GM12878 (cell line): ENCODE measurements around the gene CTCFL. TPM values are rescaled to one million over a fixed set of nuclear protein-coding genes. Genes with fewer than 3 reads are reported as not detected.

ENCODE experiments used
- ATF7 ChIP-seq: fragments of 450-650 bp; IDR thresholded peaks from 2 replicates; pipeline ENCODE4 v1.6.1; 2016; ENCODE audit warnings: low read depth, mild to moderate bottlenecking
- HDGF ChIP-seq: fragments of 450-650 bp; IDR thresholded peaks from 2 replicates; pipeline ENCODE4 v1.6.1; 2016; ENCODE audit warnings: antibody characterized with exemption
- MTA2 ChIP-seq: fragments of 450-650 bp; IDR thresholded peaks from 2 replicates; pipeline ENCODE4 v1.6.1; 2016; ENCODE audit warnings: low read depth, mild to moderate bottlenecking, moderate library complexity
- RCOR1 ChIP-seq: conservative IDR thresholded peaks from 2 replicates; pipeline ENCODE4 v1.6.1; 2012; ENCODE audit warnings: low read depth, low read length, improper control_type of control experiment
- SIN3A ChIP-seq: IDR thresholded peaks from 2 replicates; pipeline ENCODE4 v1.6.1; 2012; ENCODE audit warnings: low read depth, low read length, improper control_type of control experiment
- polyA plus RNA-seq, 11 experiments: library from polyadenylated mRNA; depleted of rRNA in 4 of 11; unstranded in 6 of 11; stranded (reverse) in 5 of 11; fragments of >200 nt; fragmentation: Nextera tagmentation in 4 of 11; fragmentation: Illumina TruSeq in 1 of 11; extraction: Ambion mirVana in 4 of 11; extraction: Trizol in 1 of 11; gene quantifications; 1 replicate in 1 of 11; 2 replicates in 10 of 11; pipeline versions ENCODE4 v1.2.1 to v1.2.3, GENCODE V29; 2011 to 2016; ENCODE audit warnings: inconsistent platforms in 2 of 11, missing spikeins in 2 of 11, low read depth in 1 of 11
- total RNA-seq, 4 experiments: library from RNA; depleted of rRNA in 3 of 4; stranded (reverse); fragments of >200 nt in 3 of 4; fragmentation: Illumina TruSeq in 1 of 4; extraction: Trizol in 1 of 4; gene quantifications; 2 replicates each; pipeline versions ENCODE4 v1.2.1 to v1.2.3, GENCODE V29; 2013 to 2021
- TF ChIP-seq, protein P1 (sequence below): fragments of 450-650 bp; IDR thresholded peaks from 2 replicates; pipeline ENCODE4 v1.6.1; 2017; ENCODE audit warnings: mild to moderate bottlenecking, moderate library complexity
- TF ChIP-seq, protein P2 (sequence below): fragments of 450-650 bp; IDR thresholded peaks from 2 replicates; pipeline ENCODE4 v1.6.1; 2016; ENCODE audit warnings: mild to moderate bottlenecking
- TF ChIP-seq, protein P3 (sequence below): fragments of 450-650 bp; formaldehyde crosslinking; IDR thresholded peaks from 2 replicates; pipeline ENCODE4 v1.5.0; 2022; ENCODE audit warnings: mild to moderate bottlenecking, missing genetic modification characterization

CTCFL gene
- total and polyA plus RNA-seq, 10 of the 15 experiments (the other 5 are each of a cell fraction or from before 2014, with no cell fraction given), result 0.06 to 0.20 (median 0.11) TPM; not detected in 4

DNA sequence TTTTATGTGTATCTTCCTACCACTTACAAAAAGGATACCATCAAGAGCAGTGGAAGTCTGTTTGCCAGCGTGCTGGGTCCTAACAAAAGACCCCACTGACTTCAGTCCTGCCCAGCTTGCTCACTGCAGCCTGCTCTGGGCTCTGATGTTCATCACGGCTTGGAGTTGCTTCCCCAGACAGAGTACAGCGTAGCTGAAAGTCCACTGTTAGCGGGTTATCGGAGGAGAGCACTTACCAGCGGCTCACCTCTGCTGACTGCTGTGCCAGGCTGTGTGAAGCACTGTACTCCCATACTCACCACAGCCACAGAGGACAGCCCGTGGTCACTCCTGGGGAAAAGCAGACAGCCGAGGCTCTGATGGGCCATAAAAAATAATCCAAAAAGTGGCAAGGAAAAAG, 40.2 kb downstream of the CTCFL start (continued):
- TF ChIP-seq, protein P1, sequence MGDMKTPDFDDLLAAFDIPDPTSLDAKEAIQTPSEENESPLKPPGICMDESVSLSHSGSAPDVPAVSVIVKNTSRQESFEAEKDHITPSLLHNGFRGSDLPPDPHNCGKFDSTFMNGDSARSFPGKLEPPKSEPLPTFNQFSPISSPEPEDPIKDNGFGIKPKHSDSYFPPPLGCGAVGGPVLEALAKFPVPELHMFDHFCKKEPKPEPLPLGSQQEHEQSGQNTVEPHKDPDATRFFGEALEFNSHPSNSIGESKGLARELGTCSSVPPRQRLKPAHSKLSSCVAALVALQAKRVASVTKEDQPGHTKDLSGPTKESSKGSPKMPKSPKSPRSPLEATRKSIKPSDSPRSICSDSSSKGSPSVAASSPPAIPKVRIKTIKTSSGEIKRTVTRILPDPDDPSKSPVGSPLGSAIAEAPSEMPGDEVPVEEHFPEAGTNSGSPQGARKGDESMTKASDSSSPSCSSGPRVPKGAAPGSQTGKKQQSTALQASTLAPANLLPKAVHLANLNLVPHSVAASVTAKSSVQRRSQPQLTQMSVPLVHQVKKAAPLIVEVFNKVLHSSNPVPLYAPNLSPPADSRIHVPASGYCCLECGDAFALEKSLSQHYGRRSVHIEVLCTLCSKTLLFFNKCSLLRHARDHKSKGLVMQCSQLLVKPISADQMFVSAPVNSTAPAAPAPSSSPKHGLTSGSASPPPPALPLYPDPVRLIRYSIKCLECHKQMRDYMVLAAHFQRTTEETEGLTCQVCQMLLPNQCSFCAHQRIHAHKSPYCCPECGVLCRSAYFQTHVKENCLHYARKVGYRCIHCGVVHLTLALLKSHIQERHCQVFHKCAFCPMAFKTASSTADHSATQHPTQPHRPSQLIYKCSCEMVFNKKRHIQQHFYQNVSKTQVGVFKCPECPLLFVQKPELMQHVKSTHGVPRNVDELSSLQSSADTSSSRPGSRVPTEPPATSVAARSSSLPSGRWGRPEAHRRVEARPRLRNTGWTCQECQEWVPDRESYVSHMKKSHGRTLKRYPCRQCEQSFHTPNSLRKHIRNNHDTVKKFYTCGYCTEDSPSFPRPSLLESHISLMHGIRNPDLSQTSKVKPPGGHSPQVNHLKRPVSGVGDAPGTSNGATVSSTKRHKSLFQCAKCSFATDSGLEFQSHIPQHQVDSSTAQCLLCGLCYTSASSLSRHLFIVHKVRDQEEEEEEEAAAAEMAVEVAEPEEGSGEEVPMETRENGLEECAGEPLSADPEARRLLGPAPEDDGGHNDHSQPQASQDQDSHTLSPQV, result no peak
- TF ChIP-seq, protein P2, sequence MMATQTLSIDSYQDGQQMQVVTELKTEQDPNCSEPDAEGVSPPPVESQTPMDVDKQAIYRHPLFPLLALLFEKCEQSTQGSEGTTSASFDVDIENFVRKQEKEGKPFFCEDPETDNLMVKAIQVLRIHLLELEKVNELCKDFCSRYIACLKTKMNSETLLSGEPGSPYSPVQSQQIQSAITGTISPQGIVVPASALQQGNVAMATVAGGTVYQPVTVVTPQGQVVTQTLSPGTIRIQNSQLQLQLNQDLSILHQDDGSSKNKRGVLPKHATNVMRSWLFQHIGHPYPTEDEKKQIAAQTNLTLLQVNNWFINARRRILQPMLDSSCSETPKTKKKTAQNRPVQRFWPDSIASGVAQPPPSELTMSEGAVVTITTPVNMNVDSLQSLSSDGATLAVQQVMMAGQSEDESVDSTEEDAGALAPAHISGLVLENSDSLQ, result no peak
- TF ChIP-seq SIN3A (no peak), HDGF (no peak), ATF7 (no peak), MTA2 (no peak), RCOR1 (no peak)
- TF ChIP-seq, protein P3, sequence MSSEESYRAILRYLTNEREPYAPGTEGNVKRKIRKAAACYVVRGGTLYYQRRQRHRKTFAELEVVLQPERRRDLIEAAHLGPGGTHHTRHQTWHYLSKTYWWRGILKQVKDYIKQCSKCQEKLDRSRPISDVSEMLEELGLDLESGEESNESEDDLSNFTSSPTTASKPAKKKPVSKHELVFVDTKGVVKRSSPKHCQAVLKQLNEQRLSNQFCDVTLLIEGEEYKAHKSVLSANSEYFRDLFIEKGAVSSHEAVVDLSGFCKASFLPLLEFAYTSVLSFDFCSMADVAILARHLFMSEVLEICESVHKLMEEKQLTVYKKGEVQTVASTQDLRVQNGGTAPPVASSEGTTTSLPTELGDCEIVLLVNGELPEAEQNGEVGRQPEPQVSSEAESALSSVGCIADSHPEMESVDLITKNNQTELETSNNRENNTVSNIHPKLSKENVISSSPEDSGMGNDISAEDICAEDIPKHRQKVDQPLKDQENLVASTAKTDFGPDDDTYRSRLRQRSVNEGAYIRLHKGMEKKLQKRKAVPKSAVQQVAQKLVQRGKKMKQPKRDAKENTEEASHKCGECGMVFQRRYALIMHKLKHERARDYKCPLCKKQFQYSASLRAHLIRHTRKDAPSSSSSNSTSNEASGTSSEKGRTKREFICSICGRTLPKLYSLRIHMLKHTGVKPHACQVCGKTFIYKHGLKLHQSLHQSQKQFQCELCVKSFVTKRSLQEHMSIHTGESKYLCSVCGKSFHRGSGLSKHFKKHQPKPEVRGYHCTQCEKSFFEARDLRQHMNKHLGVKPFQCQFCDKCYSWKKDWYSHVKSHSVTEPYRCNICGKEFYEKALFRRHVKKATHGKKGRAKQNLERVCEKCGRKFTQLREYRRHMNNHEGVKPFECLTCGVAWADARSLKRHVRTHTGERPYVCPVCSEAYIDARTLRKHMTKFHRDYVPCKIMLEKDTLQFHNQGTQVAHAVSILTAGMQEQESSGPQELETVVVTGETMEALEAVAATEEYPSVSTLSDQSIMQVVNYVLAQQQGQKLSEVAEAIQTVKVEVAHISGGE (CRISPR knock-in tag), result no peak
